Neural progenitor cell (in vitro differentiated cells): ENCODE data around the gene SPART. TPM values are rescaled to one million over a fixed set of nuclear protein-coding genes. Genes with fewer than 3 reads are reported as not detected.

ENCODE experiments used
- DNase-seq: peaks from one replicate; pipeline ENCODE4 v3.0.0-alpha.2; 2016; ENCODE audit warnings: low spot score
- H2AFZ ChIP-seq: fragments of 200-600 bp; sonication (generic); replicated peaks from 2 replicates; pipeline ENCODE4 v1.6.1; 2016; ENCODE audit warnings: antibody characterized with exemption
- H3F3A ChIP-seq: fragments of 200-600 bp; sonication (generic); 2 replicates; pipeline ENCODE4 v1.6.1; 2016; ENCODE audit warnings: antibody characterized with exemption, low read depth
- H3K27ac ChIP-seq: fragments of 200-600 bp; sonication (generic); 2 replicates; pipeline ENCODE4 v1.5.1; 2016; ENCODE audit warnings: mild to moderate bottlenecking
- H3K27me3 ChIP-seq: fragments of 200-600 bp; sonication (generic); 2 replicates; pipeline ENCODE4 v1.6.1; 2016; ENCODE audit warnings: mild to moderate bottlenecking, moderate library complexity
- H3K36me3 ChIP-seq: fragments of 200-600 bp; sonication (generic); 2 replicates; pipeline ENCODE4 v1.5.1; 2016
- H3K4me1 ChIP-seq: fragments of 200-600 bp; sonication (generic); 2 replicates; pipeline ENCODE4 v1.6.1; 2016; ENCODE audit warnings: mixed run types
- H3K4me2 ChIP-seq: fragments of 200-600 bp; sonication (generic); 2 replicates; pipeline ENCODE4 v1.6.1; 2016
- H3K4me3 ChIP-seq: fragments of 200-600 bp; sonication (generic); 2 replicates; pipeline ENCODE4 v1.5.1; 2016
- H3K79me2 ChIP-seq: fragments of 200-600 bp; sonication (generic); 2 replicates; pipeline ENCODE4 v1.6.1; 2016; ENCODE audit warnings: low read depth
- H3K9ac ChIP-seq: fragments of 200-600 bp; sonication (generic); 2 replicates; pipeline ENCODE4 v1.6.1; 2016
- H3K9me3 ChIP-seq: fragments of 200-600 bp; sonication (generic); 2 replicates; pipeline ENCODE4 v1.5.1; 2016; ENCODE audit warnings: low read depth
- H4K20me1 ChIP-seq: fragments of 200-600 bp; sonication (generic); 2 replicates; pipeline ENCODE4 v1.6.1; 2016; ENCODE audit warnings: low read depth
- H3K27ac Mint-ChIP-seq: 3 replicates; pipeline ENCODE4 v1.8.0; 2021; ENCODE audit warnings: mixed read lengths
- H3K27me3 Mint-ChIP-seq: 2 replicates; pipeline ENCODE4 v1.8.0; 2022; ENCODE audit warnings: low read depth, mild to moderate bottlenecking, inconsistent platforms, moderate library complexity, mixed read lengths; ENCODE audit not compliant: insufficient read depth
- H3K36me3 Mint-ChIP-seq: 3 replicates; pipeline ENCODE4 v1.8.0; 2021; ENCODE audit warnings: mixed read lengths
- H3K4me1 Mint-ChIP-seq: 3 replicates; pipeline ENCODE4 v1.8.0; 2021; ENCODE audit warnings: mixed read lengths
- H3K4me3 Mint-ChIP-seq: 3 replicates; pipeline ENCODE4 v1.8.0; 2021; ENCODE audit warnings: mild to moderate bottlenecking, moderate library complexity, mixed read lengths
- H3K9me3 Mint-ChIP-seq: 3 replicates; pipeline ENCODE4 v1.8.0; 2020; ENCODE audit warnings: mixed read lengths
- CTCF ChIP-seq: fragments of 200-600 bp; sonication (generic); IDR thresholded peaks from 2 replicates; pipeline ENCODE4 v1.5.1; 2017; ENCODE audit warnings: antibody characterized with exemption, mild to moderate bottlenecking
- EZH2 ChIP-seq: fragments of 200-600 bp; sonication (generic); IDR thresholded peaks from 2 replicates; pipeline ENCODE4 v1.6.1; 2017; ENCODE audit warnings: antibody characterized with exemption, mild to moderate bottlenecking, moderate library complexity
- EZH2phosphoT487 ChIP-seq: fragments of 200-600 bp; sonication (generic); IDR thresholded peaks from 2 replicates; pipeline ENCODE4 v1.6.1; 2017; ENCODE audit warnings: antibody characterized with exemption
- total RNA-seq: library from RNA; depleted of rRNA; stranded (reverse); fragments of >200 nt; gene quantifications from 2 replicates; pipeline ENCODE4 v1.2.3, GENCODE V29; 2015; ENCODE audit warnings: low replicate concordance

The SPART gene
- total RNA-seq, 1 donor from 2014 or later = 70.9 TPM

GRCh38 chr13:36358175-36358718, 12.1 kb upstream of the SPART start:
- H3K9me3 ChIP-seq = no peaks in the 10 kb centered on the region
- H3K27ac ChIP-seq = no peak overlapping the region
- H3K4me1 ChIP-seq = no peaks in the 10 kb centered on the region
- H3K4me1 Mint-ChIP-seq = peaks cover 3% of the 10 kb centered on the region
- H3F3A ChIP-seq = no peaks in the 10 kb centered on the region
- H3K4me2 ChIP-seq = no peak overlapping the region
- no peak for DNase-seq
- H4K20me1 ChIP-seq = no peaks in the 10 kb centered on the region
- H3K36me3 ChIP-seq = no peaks in the 10 kb centered on the region
- TF ChIP-seq CTCF (no peak), EZH2 (no peak), EZH2phosphoT487 (no peak)
- no peak overlapping the region for H3K9ac ChIP-seq
- H3K9me3 Mint-ChIP-seq = no peaks in the 10 kb centered on the region
- H3K36me3 Mint-ChIP-seq = no peaks in the 10 kb centered on the region
- no peak overlapping the region for H2AFZ ChIP-seq
- H3K27ac Mint-ChIP-seq = no peak overlapping the region
- no peaks in the 10 kb centered on the region for H3K79me2 ChIP-seq
- H3K27me3 Mint-ChIP-seq = no peaks in the 10 kb centered on the region
- no peak overlapping the region for H3K4me3 ChIP-seq
- H3K27me3 ChIP-seq = no peaks in the 10 kb centered on the region
- H3K4me3 Mint-ChIP-seq = no peak overlapping the region

GRCh38 chr13:36357692-36358091, 11.5 kb upstream of the SPART start:
- H3K36me3 ChIP-seq = no peaks in the 10 kb centered on the region
- TF ChIP-seq CTCF = no peak
- no peak for TF ChIP-seq EZH2
- no peak for TF ChIP-seq EZH2phosphoT487
- no peak for DNase-seq
- no peaks in the 10 kb centered on the region for H3F3A ChIP-seq
- H3K9me3 ChIP-seq = no peaks in the 10 kb centered on the region
- no peak overlapping the region for H3K4me3 ChIP-seq
- Mint-ChIP-seq H3K4me1 (peaks cover 2% of the 10 kb centered on the region), H3K27ac (no peak overlapping the region), H3K9me3 (no peaks in the 10 kb centered on the region), H3K27me3 (no peaks in the 10 kb centered on the region), H3K4me3 (no peak overlapping the region), H3K36me3 (no peaks in the 10 kb centered on the region)
- H3K9ac ChIP-seq = no peak overlapping the region
- no peak overlapping the region for H3K4me2 ChIP-seq
- no peaks in the 10 kb centered on the region for H3K4me1 ChIP-seq
- H4K20me1 ChIP-seq = no peaks in the 10 kb centered on the region
- no peaks in the 10 kb centered on the region for H3K79me2 ChIP-seq
- no peak overlapping the region for H2AFZ ChIP-seq
- no peak overlapping the region for H3K27ac ChIP-seq
- H3K27me3 ChIP-seq = no peaks in the 10 kb centered on the region

- no peak overlapping the region for H2AFZ ChIP-seq
- no peaks in the 10 kb centered on the region for H3K9me3 ChIP-seq
- no peak overlapping the region for H3K9ac ChIP-seq
- no peak overlapping the region for H3K4me2 ChIP-seq
- no peaks in the 10 kb centered on the region for H3K36me3 ChIP-seq
- no peaks in the 10 kb centered on the region for H3K4me1 ChIP-seq
- no peaks in the 10 kb centered on the region for H3K36me3 Mint-ChIP-seq
- no peaks in the 10 kb centered on the region for H3F3A ChIP-seq
- peaks cover 2% of the 10 kb centered on the region for H3K4me1 Mint-ChIP-seq
- no peak for DNase-seq
- H3K4me3 Mint-ChIP-seq = no peak overlapping the region
- H3K79me2 ChIP-seq = no peaks in the 10 kb centered on the region
- no peaks in the 10 kb centered on the region for H3K27me3 ChIP-seq
- no peaks in the 10 kb centered on the region for H4K20me1 ChIP-seq
- H3K9me3 Mint-ChIP-seq = no peaks in the 10 kb centered on the region
- H3K27ac Mint-ChIP-seq = no peak overlapping the region
- no peaks in the 10 kb centered on the region for H3K27me3 Mint-ChIP-seq
- H3K4me3 ChIP-seq = no peak overlapping the region
- H3K27ac ChIP-seq = no peak overlapping the region
- no peak for TF ChIP-seq EZH2
These were observed 11.0 kb upstream of the SPART start for GRCh38 chr13:36357231-36357630.

- Mint-ChIP-seq H3K27me3 (no peaks in the 10 kb centered on the region), H3K4me1 (peaks cover 2% of the 10 kb centered on the region), H3K9me3 (no peaks in the 10 kb centered on the region), H3K4me3 (no peak overlapping the region), H3K36me3 (no peaks in the 10 kb centered on the region), H3K27ac (no peak overlapping the region)
- H2AFZ ChIP-seq = no peak overlapping the region
- TF ChIP-seq EZH2 (no peak), EZH2phosphoT487 (no peak), CTCF (no peak)
- H3K27ac ChIP-seq = no peak overlapping the region
- no peak overlapping the region for H3K4me3 ChIP-seq
- no peaks in the 10 kb centered on the region for H3F3A ChIP-seq
- H4K20me1 ChIP-seq = no peaks in the 10 kb centered on the region
- DNase-seq = no peak
- no peaks in the 10 kb centered on the region for H3K27me3 ChIP-seq
- H3K36me3 ChIP-seq = no peaks in the 10 kb centered on the region
- H3K4me2 ChIP-seq = no peak overlapping the region
- H3K4me1 ChIP-seq = no peaks in the 10 kb centered on the region
- no peak overlapping the region for H3K9ac ChIP-seq
- H3K79me2 ChIP-seq = no peaks in the 10 kb centered on the region
- no peaks in the 10 kb centered on the region for H3K9me3 ChIP-seq
These were observed 9.9 kb upstream of the SPART start for GRCh38 chr13:36356058-36356457.
